ENCODE results near the gene MGLL. TPM values are rescaled to one million over a fixed set of nuclear protein-coding genes. Genes with fewer than 3 reads are reported as not detected.

Gene MGLL
- total RNA-seq, 1 experiment from 2014 or later: 0.94 TPM

DNA sequence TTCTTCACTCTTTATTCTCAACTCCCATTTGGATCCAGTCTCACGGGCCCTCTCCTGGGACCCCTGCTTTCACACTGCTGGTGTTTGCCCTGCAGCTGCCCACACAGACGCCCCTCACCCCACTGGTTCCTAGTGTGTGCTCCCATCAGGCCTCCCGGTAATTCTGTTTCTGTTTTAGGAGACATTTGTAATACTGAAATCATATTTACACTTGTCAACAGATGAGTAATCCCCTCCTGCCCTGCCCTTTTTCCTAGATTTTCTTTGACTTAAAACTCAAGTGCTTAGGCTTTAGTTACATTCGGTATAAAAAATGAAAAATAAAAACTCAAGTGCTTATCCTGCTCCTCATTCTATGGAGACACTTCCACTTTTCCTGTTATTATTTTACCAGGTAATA lies 167.9 kb downstream of the MGLL start (continued):
- no peak for TF ChIP-seq ZBTB21 (CRISPR knock-in tag; IDR thresholded peaks at IDR 0.05; ENCODE audit: borderline replicate concordance)

GRCh38 chr3:127652246-127652995 lies 169.9 kb downstream of the MGLL start:
- ChIA-PET POLR2A (no interaction called here), CTCF (interaction anchor here (0.5 to 2.4 kb wide), 13 partner anchors 9 to 481 kb away, joined by 3 to 25 read pairs (median 4); no protein-coding TSS in a partner anchor)
- peak; percentile 70 for DNase-seq (ENCODE audit: low spot score)
- ATAC-seq: peak; percentile 98
- H3K27ac Mint-ChIP-seq: no peak overlapping the region
- no peaks in the 10 kb centered on the region for H3K4me1 Mint-ChIP-seq
- no peaks in the 10 kb centered on the region for H3K27me3 Mint-ChIP-seq (ENCODE audit: low read depth)
- H3K9me3 Mint-ChIP-seq: no peaks in the 10 kb centered on the region
- H3K4me3 Mint-ChIP-seq: no peak overlapping the region
- no peaks in the 10 kb centered on the region for H3K36me3 Mint-ChIP-seq
- TF ChIP-seq FOXP4 (CRISPR knock-in tag; IDR thresholded peaks at IDR 0.05): no peak
- TF ChIP-seq, protein P1, sequence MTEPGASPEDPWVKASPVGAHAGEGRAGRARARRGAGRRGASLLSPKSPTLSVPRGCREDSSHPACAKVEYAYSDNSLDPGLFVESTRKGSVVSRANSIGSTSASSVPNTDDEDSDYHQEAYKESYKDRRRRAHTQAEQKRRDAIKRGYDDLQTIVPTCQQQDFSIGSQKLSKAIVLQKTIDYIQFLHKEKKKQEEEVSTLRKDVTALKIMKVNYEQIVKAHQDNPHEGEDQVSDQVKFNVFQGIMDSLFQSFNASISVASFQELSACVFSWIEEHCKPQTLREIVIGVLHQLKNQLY (CRISPR knock-in tag; IDR thresholded peaks at IDR 0.05): 0 out of 2 replicates have a peak, but pooled peaks have one; percentile 18
- TF ChIP-seq EMX1 (CRISPR knock-in tag; IDR thresholded peaks at IDR 0.05): no peak
- TF ChIP-seq, protein P2, sequence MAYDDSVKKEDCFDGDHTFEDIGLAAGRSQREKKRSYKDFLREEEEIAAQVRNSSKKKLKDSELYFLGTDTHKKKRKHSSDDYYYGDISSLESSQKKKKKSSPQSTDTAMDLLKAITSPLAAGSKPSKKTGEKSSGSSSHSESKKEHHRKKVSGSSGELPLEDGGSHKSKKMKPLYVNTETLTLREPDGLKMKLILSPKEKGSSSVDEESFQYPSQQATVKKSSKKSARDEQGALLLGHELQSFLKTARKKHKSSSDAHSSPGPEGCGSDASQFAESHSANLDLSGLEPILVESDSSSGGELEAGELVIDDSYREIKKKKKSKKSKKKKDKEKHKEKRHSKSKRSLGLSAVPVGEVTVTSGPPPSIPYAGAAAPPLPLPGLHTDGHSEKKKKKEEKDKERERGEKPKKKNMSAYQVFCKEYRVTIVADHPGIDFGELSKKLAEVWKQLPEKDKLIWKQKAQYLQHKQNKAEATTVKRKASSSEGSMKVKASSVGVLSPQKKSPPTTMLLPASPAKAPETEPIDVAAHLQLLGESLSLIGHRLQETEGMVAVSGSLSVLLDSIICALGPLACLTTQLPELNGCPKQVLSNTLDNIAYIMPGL (CRISPR knock-in tag; IDR thresholded peaks at IDR 0.05): no peak
- no peak for TF ChIP-seq SMAD4 (CRISPR knock-in tag; IDR thresholded peaks at IDR 0.05)
- TF ChIP-seq ZNF317 (CRISPR knock-in tag; IDR thresholded peaks at IDR 0.05; ENCODE audit: borderline replicate concordance, low read depth): no peak
- peak; percentile 77 for TF ChIP-seq CTCF (IDR thresholded peaks at IDR 0.05)
- no peak for TF ChIP-seq ATF1 (CRISPR knock-in tag; IDR thresholded peaks at IDR 0.05)
- TF ChIP-seq, protein P3, sequence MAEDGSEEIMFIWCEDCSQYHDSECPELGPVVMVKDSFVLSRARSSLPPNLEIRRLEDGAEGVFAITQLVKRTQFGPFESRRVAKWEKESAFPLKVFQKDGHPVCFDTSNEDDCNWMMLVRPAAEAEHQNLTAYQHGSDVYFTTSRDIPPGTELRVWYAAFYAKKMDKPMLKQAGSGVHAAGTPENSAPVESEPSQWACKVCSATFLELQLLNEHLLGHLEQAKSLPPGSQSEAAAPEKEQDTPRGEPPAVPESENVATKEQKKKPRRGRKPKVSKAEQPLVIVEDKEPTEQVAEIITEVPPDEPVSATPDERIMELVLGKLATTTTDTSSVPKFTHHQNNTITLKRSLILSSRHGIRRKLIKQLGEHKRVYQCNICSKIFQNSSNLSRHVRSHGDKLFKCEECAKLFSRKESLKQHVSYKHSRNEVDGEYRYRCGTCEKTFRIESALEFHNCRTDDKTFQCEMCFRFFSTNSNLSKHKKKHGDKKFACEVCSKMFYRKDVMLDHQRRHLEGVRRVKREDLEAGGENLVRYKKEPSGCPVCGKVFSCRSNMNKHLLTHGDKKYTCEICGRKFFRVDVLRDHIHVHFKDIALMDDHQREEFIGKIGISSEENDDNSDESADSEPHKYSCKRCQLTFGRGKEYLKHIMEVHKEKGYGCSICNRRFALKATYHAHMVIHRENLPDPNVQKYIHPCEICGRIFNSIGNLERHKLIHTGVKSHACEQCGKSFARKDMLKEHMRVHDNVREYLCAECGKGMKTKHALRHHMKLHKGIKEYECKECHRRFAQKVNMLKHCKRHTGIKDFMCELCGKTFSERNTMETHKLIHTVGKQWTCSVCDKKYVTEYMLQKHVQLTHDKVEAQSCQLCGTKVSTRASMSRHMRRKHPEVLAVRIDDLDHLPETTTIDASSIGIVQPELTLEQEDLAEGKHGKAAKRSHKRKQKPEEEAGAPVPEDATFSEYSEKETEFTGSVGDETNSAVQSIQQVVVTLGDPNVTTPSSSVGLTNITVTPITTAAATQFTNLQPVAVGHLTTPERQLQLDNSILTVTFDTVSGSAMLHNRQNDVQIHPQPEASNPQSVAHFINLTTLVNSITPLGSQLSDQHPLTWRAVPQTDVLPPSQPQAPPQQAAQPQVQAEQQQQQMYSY (CRISPR knock-in tag; IDR thresholded peaks at IDR 0.05): no peak
- no peak for TF ChIP-seq SMAD3 (CRISPR knock-in tag; IDR thresholded peaks at IDR 0.05; ENCODE audit: borderline replicate concordance)
- no peak for TF ChIP-seq IRF1 (CRISPR knock-in tag; IDR thresholded peaks at IDR 0.05)
- TF ChIP-seq ELF4 (CRISPR knock-in tag; IDR thresholded peaks at IDR 0.05; ENCODE audit: low read depth): no peak
- no peak for TF ChIP-seq RELA (CRISPR knock-in tag; IDR thresholded peaks at IDR 0.05; ENCODE audit: borderline replicate concordance)
- TF ChIP-seq GRHL2 (CRISPR knock-in tag; IDR thresholded peaks at IDR 0.05; ENCODE audit: insufficient replicate concordance, severe bottlenecking): no peak
- TF ChIP-seq, protein P4, sequence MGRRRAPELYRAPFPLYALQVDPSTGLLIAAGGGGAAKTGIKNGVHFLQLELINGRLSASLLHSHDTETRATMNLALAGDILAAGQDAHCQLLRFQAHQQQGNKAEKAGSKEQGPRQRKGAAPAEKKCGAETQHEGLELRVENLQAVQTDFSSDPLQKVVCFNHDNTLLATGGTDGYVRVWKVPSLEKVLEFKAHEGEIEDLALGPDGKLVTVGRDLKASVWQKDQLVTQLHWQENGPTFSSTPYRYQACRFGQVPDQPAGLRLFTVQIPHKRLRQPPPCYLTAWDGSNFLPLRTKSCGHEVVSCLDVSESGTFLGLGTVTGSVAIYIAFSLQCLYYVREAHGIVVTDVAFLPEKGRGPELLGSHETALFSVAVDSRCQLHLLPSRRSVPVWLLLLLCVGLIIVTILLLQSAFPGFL (CRISPR knock-in tag; IDR thresholded peaks at IDR 0.05; ENCODE audit: borderline replicate concordance): no peak
- TF ChIP-seq ZNF396 (CRISPR knock-in tag; IDR thresholded peaks at IDR 0.05; ENCODE audit: borderline replicate concordance): no peak
- no peak for TF ChIP-seq JUN (CRISPR knock-in tag; IDR thresholded peaks at IDR 0.05)
- no peak for TF ChIP-seq ZNF416 (CRISPR knock-in tag; IDR thresholded peaks at IDR 0.05)
- TF ChIP-seq CREB1 (CRISPR knock-in tag; IDR thresholded peaks at IDR 0.05): no peak
- TF ChIP-seq, protein P5, sequence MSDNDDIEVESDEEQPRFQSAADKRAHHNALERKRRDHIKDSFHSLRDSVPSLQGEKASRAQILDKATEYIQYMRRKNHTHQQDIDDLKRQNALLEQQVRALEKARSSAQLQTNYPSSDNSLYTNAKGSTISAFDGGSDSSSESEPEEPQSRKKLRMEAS (CRISPR knock-in tag; IDR thresholded peaks at IDR 0.05): 0 out of 2 replicates have a peak, but pooled peaks have one; percentile 12
